Testis (tissue), 3 donors: ENCODE results near the gene TMEM156. TPM values are rescaled to one million over a fixed set of nuclear protein-coding genes. Genes with fewer than 3 reads are reported as not detected.

Experiments
- DNase-seq: peaks from one replicate; pipeline ENCODE4 v3.0.0-alpha.2; 2019
- H3K27ac ChIP-seq, 2 donors: fragments of 200-600 bp; sonication (generic); one replicate each; pipeline ENCODE4 v1.5.1; 2019
- H3K27me3 ChIP-seq: fragments of 200-600 bp; sonication (generic); one replicate; pipeline ENCODE4 v1.5.1; 2019
- H3K36me3 ChIP-seq: fragments of 200-600 bp; sonication (generic); one replicate; pipeline ENCODE4 v1.5.1; 2017; ENCODE audit warnings: low read depth; ENCODE audit errors: missing control alignments
- H3K4me1 ChIP-seq: fragments of 200-600 bp; sonication (generic); one replicate; pipeline ENCODE4 v1.5.1; 2019
- H3K4me3 ChIP-seq, 2 donors: fragments of 200-600 bp; sonication (generic); one replicate each; pipeline ENCODE4 v1.5.1; 2017 to 2019
- H3K9me3 ChIP-seq: fragments of 200-600 bp; sonication (generic); one replicate; pipeline ENCODE4 v1.5.1; 2017
- POLR2A ChIP-seq: fragments of 450-650 bp; IDR thresholded peaks from one replicate; pipeline ENCODE4 v1.6.1; 2017; ENCODE audit warnings: antibody characterized with exemption, mild to moderate bottlenecking, moderate library complexity
- WGBS, 2 donors: methylation state at CpG; one replicate each; pipeline ENCODE4 v1.1.5; 2018; 5-methylcytosine and 5-hydroxymethylcytosine counted together
- intact Hi-C: fragments of 100-400 bp; cut with DNase I; formaldehyde crosslinking; loops from one replicate; pipeline ENCODE4 v1.15.1; 2023; ENCODE audit warnings: low total_unique reads
- polyA plus RNA-seq: library from polyadenylated mRNA; stranded (reverse); fragments of 350-450 nt; fragmentation: Illumina TruSeq; extraction: RNeasy Lipid Tissue Mini Kit (QIAGEN cat#74804); gene quantifications from one replicate; pipeline ENCODE4 v1.2.3, GENCODE V29; 2014; ENCODE audit warnings: low read depth, low replicate concordance; ENCODE audit not compliant: insufficient read depth
- total RNA-seq, 2 donors: library from RNA; depleted of rRNA; stranded (reverse); fragments of >200 nt; gene quantifications; one replicate each; pipeline ENCODE4 v1.2.3, GENCODE V29; 2016
- TF ChIP-seq, protein P1 (sequence below), 3 experiments: fragments of 450-650 bp in 2 of 3; fragments of 200-600 bp in 1 of 3; sonication (generic) in 1 of 3; IDR thresholded peaks; one replicate each; pipeline ENCODE4 v1.5.1; 2016 to 2019; ENCODE audit warnings: antibody characterized with exemption in 3 of 3, mild to moderate bottlenecking in 2 of 3, moderate library complexity in 1 of 3

Gene TMEM156
- total and polyA plus RNA-seq, 3 donors from 2014 or later: 0.86 TPM; not detected in 2

DNA sequence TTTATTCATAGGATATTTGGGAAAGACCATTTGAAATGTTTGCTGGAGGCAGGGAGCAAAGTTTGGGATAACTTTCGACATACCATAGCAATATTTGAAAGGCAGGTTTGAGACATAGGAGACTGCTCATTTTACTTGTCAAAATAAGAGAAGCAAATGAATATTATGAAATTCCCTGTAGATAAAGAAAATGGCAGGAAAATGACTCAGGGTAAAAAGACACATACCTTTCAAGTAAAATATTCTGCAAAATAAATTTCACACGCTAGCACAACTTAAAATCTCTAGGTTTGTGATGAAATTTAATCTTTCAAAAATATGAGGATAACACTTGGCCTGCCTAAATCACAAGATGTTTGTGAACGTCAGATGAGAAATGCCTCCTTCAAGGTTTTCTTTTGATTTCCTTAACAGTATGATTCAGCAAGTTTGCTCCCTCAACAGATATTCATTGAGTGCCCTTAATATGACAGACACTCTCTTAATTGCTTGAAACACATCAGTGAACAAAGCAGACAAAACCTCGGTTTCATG, 6.6 kb downstream of the TMEM156 start:
- Histone ChIP-seq H3K9me3 (no peaks in the 10 kb centered on the region), H3K36me3 (no peaks in the 10 kb centered on the region), H3K4me1 (no peaks in the 10 kb centered on the region), H3K27ac (no peak overlapping the region), H3K27me3 (no peaks in the 10 kb centered on the region), H3K4me3 (no peak overlapping the region)
- intact Hi-C loops: no loop called here
- 73 to 76% methylated on average over 4 of the region's 4 CpGs for WGBS, 2 donors
- TF ChIP-seq POLR2A: no peak
- TF ChIP-seq, protein P1, sequence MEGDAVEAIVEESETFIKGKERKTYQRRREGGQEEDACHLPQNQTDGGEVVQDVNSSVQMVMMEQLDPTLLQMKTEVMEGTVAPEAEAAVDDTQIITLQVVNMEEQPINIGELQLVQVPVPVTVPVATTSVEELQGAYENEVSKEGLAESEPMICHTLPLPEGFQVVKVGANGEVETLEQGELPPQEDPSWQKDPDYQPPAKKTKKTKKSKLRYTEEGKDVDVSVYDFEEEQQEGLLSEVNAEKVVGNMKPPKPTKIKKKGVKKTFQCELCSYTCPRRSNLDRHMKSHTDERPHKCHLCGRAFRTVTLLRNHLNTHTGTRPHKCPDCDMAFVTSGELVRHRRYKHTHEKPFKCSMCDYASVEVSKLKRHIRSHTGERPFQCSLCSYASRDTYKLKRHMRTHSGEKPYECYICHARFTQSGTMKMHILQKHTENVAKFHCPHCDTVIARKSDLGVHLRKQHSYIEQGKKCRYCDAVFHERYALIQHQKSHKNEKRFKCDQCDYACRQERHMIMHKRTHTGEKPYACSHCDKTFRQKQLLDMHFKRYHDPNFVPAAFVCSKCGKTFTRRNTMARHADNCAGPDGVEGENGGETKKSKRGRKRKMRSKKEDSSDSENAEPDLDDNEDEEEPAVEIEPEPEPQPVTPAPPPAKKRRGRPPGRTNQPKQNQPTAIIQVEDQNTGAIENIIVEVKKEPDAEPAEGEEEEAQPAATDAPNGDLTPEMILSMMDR (IDR thresholded peaks at IDR 0.05): no peak
- DNase-seq: no peak

DNA sequence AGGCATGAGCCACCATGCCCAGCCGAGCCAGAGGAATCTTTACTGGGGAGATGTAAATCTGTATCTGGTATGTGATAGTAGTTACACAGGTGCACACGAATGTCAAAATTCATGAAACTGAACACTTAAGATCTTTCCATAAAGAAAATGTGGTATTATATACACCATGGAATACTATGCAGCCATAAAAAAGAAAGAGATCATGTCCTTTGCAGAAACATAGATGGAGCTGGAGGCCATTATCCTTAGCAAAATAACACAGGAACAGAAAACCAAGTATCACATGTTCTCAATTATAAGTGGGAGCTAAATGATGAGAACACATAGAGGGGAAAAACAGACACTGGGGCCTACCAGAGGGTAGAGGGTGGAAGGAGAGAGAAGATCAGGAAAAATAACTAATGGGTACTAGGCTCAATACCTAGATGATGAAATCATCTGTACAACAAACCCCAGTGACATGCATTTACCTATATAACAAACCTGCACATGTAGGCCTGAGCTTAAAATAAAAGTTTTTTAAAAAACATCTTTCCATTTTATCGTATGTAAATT, 7.8 kb downstream of the TMEM156 start:
- TF ChIP-seq, protein P1 (IDR thresholded peaks at IDR 0.05): no peak
- TF ChIP-seq POLR2A: no peak
- intact Hi-C loops: no loop called here
- Histone ChIP-seq H3K27me3 (no peaks in the 10 kb centered on the region), H3K9me3 (no peaks in the 10 kb centered on the region), H3K27ac (no peak overlapping the region), H3K4me3 (no peak overlapping the region), H3K4me1 (no peaks in the 10 kb centered on the region), H3K36me3 (no peaks in the 10 kb centered on the region)
- WGBS, 2 donors: 89 to 95% methylated on average over 3 of the region's 3 CpGs
- no peak for DNase-seq

DNA sequence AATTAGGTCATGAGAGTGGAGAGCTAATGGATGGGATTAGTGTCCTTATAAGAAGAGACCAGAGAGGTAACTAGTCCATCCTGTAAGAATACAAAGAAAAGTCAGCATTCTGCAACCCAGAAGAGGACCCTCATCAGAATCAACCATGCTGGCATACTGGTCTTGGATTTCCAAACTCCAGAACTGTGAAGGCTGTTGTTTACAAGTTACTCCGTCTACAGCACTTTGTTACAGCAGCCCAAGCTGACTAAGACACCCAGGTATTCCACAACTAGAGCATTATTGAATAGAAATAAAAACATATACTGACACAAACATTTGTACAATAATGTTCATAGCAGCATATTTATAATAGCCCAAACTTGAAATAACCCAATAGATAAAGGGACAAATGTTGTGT, 9.2 kb downstream of the TMEM156 start:
- TF ChIP-seq, protein P1 (IDR thresholded peaks at IDR 0.05): no peak
- TF ChIP-seq POLR2A: no peak
- H3K27me3 ChIP-seq: no peaks in the 10 kb centered on the region
- no peaks in the 10 kb centered on the region for H3K36me3 ChIP-seq
- WGBS, 2 donors: 88 to 100% methylated on average over 1 of the region's 1 CpG
- DNase-seq: no peak
- no peaks in the 10 kb centered on the region for H3K4me1 ChIP-seq
- intact Hi-C loops: no loop called here
- no peak overlapping the region for H3K4me3 ChIP-seq
- no peaks in the 10 kb centered on the region for H3K9me3 ChIP-seq
- H3K27ac ChIP-seq: no peak overlapping the region

DNA sequence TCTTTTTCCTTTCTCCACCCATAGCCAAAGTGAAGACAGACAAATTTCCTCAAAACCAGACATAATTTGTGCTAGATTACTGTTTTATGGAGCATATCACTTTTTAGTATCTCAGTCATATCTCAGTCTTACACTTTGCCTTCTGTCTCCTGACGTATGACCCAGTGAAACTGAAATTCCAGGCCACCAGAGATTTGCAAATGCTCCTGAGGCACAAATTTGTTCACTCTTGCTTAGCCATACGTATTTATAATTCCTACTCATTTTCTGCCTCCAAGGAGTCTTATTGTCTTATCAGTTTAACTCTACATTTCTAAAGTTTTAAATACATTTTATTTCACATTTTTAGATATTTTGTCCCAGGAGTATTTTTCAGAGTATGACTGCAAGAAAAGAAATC, 10.0 kb downstream of the TMEM156 start:
- DNase-seq: no peak
- H3K4me1 ChIP-seq: no peaks in the 10 kb centered on the region
- no peaks in the 10 kb centered on the region for H3K27me3 ChIP-seq
- WGBS, 2 donors: 85 to 86% methylated on average over 2 of the region's 2 CpGs
- no peak overlapping the region for H3K4me3 ChIP-seq
- no peak for TF ChIP-seq POLR2A
- TF ChIP-seq, protein P1 (IDR thresholded peaks at IDR 0.05): no peak
- no peaks in the 10 kb centered on the region for H3K36me3 ChIP-seq
- intact Hi-C loops: no loop called here
- H3K9me3 ChIP-seq: no peaks in the 10 kb centered on the region
- no peak overlapping the region for H3K27ac ChIP-seq

DNA sequence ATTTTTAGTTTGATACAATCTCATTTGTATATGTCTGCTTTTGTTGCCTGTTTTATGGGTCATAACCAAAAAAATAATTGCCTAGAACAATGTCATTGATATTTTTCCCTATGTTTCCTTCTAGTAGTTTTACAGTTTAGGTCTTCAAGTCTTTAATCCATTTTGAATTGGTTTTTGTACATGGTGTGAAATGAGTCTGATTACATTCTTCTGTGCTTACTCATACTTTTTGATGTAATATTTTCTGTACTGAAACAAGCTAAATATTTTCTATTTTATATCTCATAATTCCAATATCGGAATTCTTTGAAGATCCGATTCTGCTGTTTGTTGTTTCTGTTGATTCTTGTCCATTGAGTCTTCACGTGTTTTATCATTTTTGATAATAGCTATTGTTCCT, 10.6 kb downstream of the TMEM156 start:
- intact Hi-C loops: no loop called here
- 89 to 93% methylated on average over 3 of the region's 3 CpGs for WGBS, 2 donors
- Histone ChIP-seq H3K9me3 (no peaks in the 10 kb centered on the region), H3K27ac (no peak overlapping the region), H3K4me1 (no peaks in the 10 kb centered on the region), H3K27me3 (no peaks in the 10 kb centered on the region), H3K4me3 (no peak overlapping the region), H3K36me3 (no peaks in the 10 kb centered on the region)
- TF ChIP-seq, protein P1 (IDR thresholded peaks at IDR 0.05): no peak
- no peak for TF ChIP-seq POLR2A
- no peak for DNase-seq
